ENCODE results near the gene SLC9A9.

Gene SLC9A9

GRCh38 chr3:143576568-143577270 is 271.5 kb downstream of the SLC9A9 start:
- DNase-seq (ENCODE audit: low read depth) = no peak
- TF ChIP-seq MAX (IDR thresholded peaks at IDR 0.05; ENCODE audit: low read depth, low read length) (no peak), MYC (IDR thresholded peaks at IDR 0.05; ENCODE audit: low read depth, low read length) (no peak), CTCF (IDR thresholded peaks at IDR 0.05; ENCODE audit: low read depth, low read length) (no peak), POLR2A (IDR thresholded peaks at IDR 0.05; ENCODE audit: extremely low read depth, insufficient read length) (no peak)
- H3K4me3 ChIP-seq (ENCODE audit: low read depth, low read length) = no peak overlapping the region

GRCh38 chr3:143574933-143575332 is 273.3 kb downstream of the SLC9A9 start:
- TF ChIP-seq POLR2A (IDR thresholded peaks at IDR 0.05; ENCODE audit: extremely low read depth, insufficient read length) (no peak), MAX (IDR thresholded peaks at IDR 0.05; ENCODE audit: low read depth, low read length) (no peak)
- H3K4me3 ChIP-seq (ENCODE audit: low read depth, low read length) = no peak overlapping the region
- DNase-seq (ENCODE audit: low read depth) = no peak

- TF ChIP-seq POLR2A (IDR thresholded peaks at IDR 0.05; ENCODE audit: extremely low read depth, insufficient read length) (no peak), MYC (IDR thresholded peaks at IDR 0.05; ENCODE audit: low read depth, low read length) (no peak), MAX (IDR thresholded peaks at IDR 0.05; ENCODE audit: low read depth, low read length) (no peak), CTCF (IDR thresholded peaks at IDR 0.05; ENCODE audit: low read depth, low read length) (no peak)
- no peak overlapping the region for H3K4me3 ChIP-seq (ENCODE audit: low read depth, low read length)
- DNase-seq (ENCODE audit: low read depth) = no peak
Measured at GRCh38 chr3:143573610-143574303, 274.5 kb downstream of the SLC9A9 start.

- H3K4me3 ChIP-seq (ENCODE audit: low read depth, low read length) = no peak overlapping the region
- TF ChIP-seq MYC (IDR thresholded peaks at IDR 0.05; ENCODE audit: low read depth, low read length) (no peak), POLR2A (IDR thresholded peaks at IDR 0.05; ENCODE audit: extremely low read depth, insufficient read length) (no peak), MAX (IDR thresholded peaks at IDR 0.05; ENCODE audit: low read depth, low read length) (no peak), CTCF (IDR thresholded peaks at IDR 0.05; ENCODE audit: low read depth, low read length) (no peak)
- DNase-seq (ENCODE audit: low read depth) = no peak
Measured at GRCh38 chr3:143571548-143571947, 276.7 kb downstream of the SLC9A9 start.

- TF ChIP-seq MYC (IDR thresholded peaks at IDR 0.05; ENCODE audit: low read depth, low read length) = no peak
- no peak for TF ChIP-seq CTCF (IDR thresholded peaks at IDR 0.05; ENCODE audit: low read depth, low read length)
- no peak for TF ChIP-seq POLR2A (IDR thresholded peaks at IDR 0.05; ENCODE audit: extremely low read depth, insufficient read length)
- no peak for TF ChIP-seq MAX (IDR thresholded peaks at IDR 0.05; ENCODE audit: low read depth, low read length)
- no peak overlapping the region for H3K4me3 ChIP-seq (ENCODE audit: low read depth, low read length)
- DNase-seq (ENCODE audit: low read depth) = no peak
Measured at GRCh38 chr3:143567823-143568222, 280.4 kb downstream of the SLC9A9 start.

DNA sequence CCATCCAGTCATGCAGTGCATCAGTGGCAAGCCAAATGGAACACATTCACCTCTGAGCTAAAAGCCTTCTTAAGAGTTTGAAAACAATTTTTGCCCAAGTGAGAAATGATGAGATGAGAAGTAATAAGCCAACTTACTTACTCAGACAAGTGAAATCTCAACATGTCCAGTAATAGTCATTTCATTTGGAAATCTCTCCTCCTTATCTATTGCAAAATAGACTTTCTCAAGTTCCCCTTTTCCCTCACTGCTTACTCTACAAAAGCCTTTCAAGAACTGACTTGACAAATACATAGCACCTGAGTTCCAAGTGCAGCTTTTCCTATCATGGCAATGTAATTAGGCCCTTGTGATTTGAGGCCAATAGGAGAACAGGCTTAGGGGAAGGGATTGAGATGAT is 282.3 kb downstream of the SLC9A9 start:
- peak; percentile 64 for DNase-seq (ENCODE audit: low read depth)

More for the DNA sequence above, 282.3 kb downstream of the SLC9A9 start:
- TF ChIP-seq MYC (IDR thresholded peaks at IDR 0.05; ENCODE audit: low read depth, low read length) = no peak
- TF ChIP-seq CTCF (IDR thresholded peaks at IDR 0.05; ENCODE audit: low read depth, low read length) = no peak
- TF ChIP-seq MAX (IDR thresholded peaks at IDR 0.05; ENCODE audit: low read depth, low read length) = no peak
- no peak for TF ChIP-seq POLR2A (IDR thresholded peaks at IDR 0.05; ENCODE audit: extremely low read depth, insufficient read length)
- H3K4me3 ChIP-seq (ENCODE audit: low read depth, low read length) = no peak overlapping the region

Measured in NB4 (cell line).